ENCODE results near the gene TLK1. TPM values are rescaled to one million over a fixed set of nuclear protein-coding genes. Genes with fewer than 3 reads are reported as not detected.

The TLK1 gene
- total and polyA plus RNA-seq, 9 of the 15 experiments (the other 6 are each of a cell fraction or from before 2014, with no cell fraction given) = 20.2 to 101 (median 40.5) TPM

- TF ChIP-seq REST (IDR thresholded peaks at IDR 0.05; ENCODE audit: borderline replicate concordance) = peak; percentile 90
- TF ChIP-seq REST (CRISPR knock-in tag; IDR thresholded peaks at IDR 0.05; ENCODE audit: low read depth) = no peak
- TF ChIP-seq JUND (IDR thresholded peaks at IDR 0.05; ENCODE audit: borderline replicate concordance, low read depth, low read length) = peak; percentile 49; the same call in 1 of the 2 replicates
- TF ChIP-seq JUND (tag; IDR thresholded peaks at IDR 0.05; ENCODE audit: borderline replicate concordance, low read depth, low read length) = peak; percentile 18; the same call in 1 of the 3 replicates
- TF ChIP-seq ZSCAN32 (CRISPR knock-in tag; IDR thresholded peaks at IDR 0.05) = 0 out of 2 replicates have a peak, but pooled peaks have one; percentile 49
- TF ChIP-seq CXXC5 (CRISPR knock-in tag; IDR thresholded peaks at IDR 0.05) = peak; percentile 26; the same call in 1 of the 2 replicates
- no peak for TF ChIP-seq BRD4 (IDR thresholded peaks at IDR 0.05)
- TF ChIP-seq GTF2E2 (tag; IDR thresholded peaks at IDR 0.05) = no peak
- TF ChIP-seq TBL1XR1 (IDR thresholded peaks at IDR 0.05; ENCODE audit: low read length in 2 of 2) = no peak
- TF ChIP-seq ZNF282 (CRISPR knock-in tag; IDR thresholded peaks at IDR 0.05) = no peak
- TF ChIP-seq PHTF2 (CRISPR knock-in tag; IDR thresholded peaks at IDR 0.05) = no peak
- peak; percentile 26; the same call in 1 of the 2 replicates for TF ChIP-seq HDAC2 (IDR thresholded peaks at IDR 0.05)
- no peak for TF ChIP-seq SP2 (IDR thresholded peaks at IDR 0.05; ENCODE audit: extremely low read depth, low read depth, low read length, poor library complexity, severe bottlenecking)
- no peak for TF ChIP-seq HSF4 (CRISPR knock-in tag; IDR thresholded peaks at IDR 0.05; ENCODE audit: borderline replicate concordance)
- no peak for TF ChIP-seq ZNF518B (CRISPR knock-in tag; IDR thresholded peaks at IDR 0.05)
- no peak for TF ChIP-seq BHLHE40 (IDR thresholded peaks at IDR 0.05; ENCODE audit: low read length)
- 0 out of 2 replicates have a peak, but pooled peaks have one; percentile 20 for TF ChIP-seq DMBX1 (CRISPR knock-in tag; IDR thresholded peaks at IDR 0.05; ENCODE audit: borderline replicate concordance)
- TF ChIP-seq TSC22D4 (tag; IDR thresholded peaks at IDR 0.05) = no peak
Measured at GRCh38 chr2:170996316-170996715, 164.4 kb downstream of the TLK1 start (continued).

All from K562 (cell line).